Dermis microvascular lymphatic vessel endothelial cell (primary cell): ENCODE results near the gene TWIST2. TPM values are rescaled to one million over a fixed set of nuclear protein-coding genes. Genes with fewer than 3 reads are reported as not detected.

Source experiments
- DNase-seq, 2 donors: peaks; one replicate each; pipeline versions ENCODE4 v3.0.0 to v3.0.0-alpha.2; 2010; ENCODE audit warnings: low read depth in 2 of 2
- total RNA-seq: library from RNA; depleted of rRNA; stranded (reverse); fragments of >200 nt; gene quantifications from 2 replicates; pipeline ENCODE4 v1.2.1, GENCODE V29; 2014

The TWIST2 gene
- total RNA-seq, 1 donor from 2014 or later, result not detected

DNA sequence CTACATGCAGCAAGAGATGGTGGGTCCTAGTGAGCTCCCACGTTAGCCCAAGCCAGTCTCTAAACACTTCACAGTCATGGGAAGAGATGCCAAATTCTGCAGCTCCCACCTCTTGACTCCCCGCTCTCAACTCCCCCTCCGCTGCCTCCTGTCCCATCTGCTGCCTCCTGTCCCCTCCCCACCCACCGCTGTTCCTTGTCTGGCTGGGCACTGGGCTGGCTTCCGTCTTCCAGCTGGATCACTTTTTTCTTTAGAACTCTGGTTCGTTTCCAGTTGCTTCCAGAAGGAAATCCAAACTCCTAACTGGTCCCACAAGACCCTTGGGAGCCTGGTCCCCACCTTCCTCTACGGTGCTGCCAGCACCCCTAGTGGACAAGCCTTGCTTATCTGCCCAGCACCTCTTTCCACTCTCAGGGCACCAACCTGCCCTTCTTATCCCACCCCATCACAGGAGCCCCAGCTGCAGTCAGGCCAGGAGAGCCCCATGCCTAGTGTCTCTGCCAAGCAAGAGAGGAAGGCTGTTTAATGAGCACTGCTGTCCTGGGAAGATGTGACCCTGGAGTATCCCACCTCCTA, 12.1 kb upstream of the TWIST2 start:
- DNase-seq, result no peak

DNA sequence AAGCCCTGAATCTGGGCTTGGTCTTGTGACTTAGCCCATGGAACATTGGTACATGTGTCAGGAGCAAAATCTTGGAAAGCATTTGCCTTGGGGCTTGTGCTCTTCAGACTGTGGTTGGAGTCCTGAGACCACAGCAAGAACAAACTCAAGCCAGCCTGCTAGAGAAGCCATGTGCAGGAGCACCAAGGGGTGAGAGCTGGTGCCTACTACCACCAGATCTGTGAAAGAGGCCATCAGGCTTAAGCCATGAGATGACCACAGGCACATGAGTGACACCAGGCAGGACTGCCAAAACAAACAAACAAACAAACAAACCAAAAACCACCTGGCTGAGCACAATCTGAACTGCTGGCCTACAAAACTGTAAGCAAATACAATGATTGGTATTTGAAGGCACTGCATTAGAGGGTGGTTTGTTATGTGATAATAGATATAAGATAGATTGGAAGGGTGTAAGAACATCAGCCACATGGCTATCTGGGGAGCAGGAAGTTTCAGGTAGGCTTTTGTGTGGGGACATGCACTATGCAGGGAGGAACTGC, 9.0 kb upstream of the TWIST2 start:
- DNase-seq, result no peak

DNA sequence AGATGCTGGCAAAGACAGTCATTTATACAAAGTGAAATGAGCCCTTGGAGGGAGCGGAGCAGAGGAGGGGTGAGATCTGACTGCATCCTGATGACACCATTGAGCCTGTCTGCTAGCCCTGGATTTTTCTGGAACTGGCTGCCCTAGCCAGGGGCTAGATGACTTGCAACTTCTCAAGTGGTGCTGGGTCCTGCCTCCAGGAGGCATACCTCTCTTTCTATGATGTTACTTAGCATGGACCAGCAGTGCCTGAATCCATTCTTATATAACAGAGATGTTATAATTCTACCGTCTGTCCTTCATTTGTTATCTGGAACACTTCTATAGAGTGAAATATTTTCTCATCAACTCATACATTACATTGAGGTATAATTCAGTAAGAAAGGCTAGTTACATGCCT, 8.5 kb upstream of the TWIST2 start:
- peak in 1 of 2 donors; percentile 34 for DNase-seq

DNA sequence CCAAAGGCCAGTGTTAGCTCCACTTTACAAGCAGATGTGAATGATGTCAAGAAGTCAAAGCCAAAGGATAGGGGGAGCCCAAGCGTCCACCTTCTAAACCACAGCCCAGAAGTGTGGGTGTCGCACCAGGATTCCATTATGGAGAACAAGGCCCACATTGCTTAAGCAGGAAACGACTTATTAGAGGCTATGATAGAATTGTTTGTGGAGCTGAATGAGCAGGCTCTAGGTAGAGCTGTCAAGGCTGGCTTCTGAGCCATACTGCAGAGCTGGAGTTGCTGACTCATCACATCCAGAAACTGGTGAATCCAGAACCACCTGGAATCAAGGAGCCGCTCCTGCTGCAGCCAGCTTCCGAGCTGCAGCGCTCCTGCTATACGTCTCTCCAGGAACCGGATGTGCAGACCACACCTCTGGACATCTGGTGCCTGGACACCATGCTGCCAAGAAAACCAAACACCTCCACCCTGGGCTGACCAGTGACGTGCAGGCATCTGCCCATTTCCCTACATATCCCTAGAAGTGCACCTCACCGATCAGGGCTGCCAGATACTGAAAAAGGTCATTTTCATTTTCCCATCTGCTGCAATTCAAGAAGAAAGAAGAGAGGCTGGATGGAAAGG, 6.2 kb upstream of the TWIST2 start:
- no peak for DNase-seq

DNA sequence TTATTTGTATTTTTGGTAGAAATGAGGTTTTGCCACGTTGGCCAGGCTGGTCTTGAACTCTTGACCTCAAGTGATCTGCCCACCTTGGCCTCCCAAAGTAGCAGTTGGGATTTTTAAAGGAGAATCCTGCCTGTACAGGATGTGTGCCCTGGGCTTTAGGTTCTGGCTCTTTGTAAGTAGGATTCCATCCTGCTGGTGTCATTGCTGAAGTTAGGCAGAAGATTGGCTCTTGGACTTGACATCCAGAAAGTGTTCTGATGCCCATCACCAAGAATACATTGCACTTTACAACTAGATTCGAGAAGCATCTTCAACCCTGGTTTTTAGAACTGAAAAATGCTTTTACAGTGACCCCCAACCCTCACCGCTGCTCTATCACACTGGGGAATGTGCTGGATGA, 4.4 kb upstream of the TWIST2 start:
- DNase-seq, result no peak

DNA sequence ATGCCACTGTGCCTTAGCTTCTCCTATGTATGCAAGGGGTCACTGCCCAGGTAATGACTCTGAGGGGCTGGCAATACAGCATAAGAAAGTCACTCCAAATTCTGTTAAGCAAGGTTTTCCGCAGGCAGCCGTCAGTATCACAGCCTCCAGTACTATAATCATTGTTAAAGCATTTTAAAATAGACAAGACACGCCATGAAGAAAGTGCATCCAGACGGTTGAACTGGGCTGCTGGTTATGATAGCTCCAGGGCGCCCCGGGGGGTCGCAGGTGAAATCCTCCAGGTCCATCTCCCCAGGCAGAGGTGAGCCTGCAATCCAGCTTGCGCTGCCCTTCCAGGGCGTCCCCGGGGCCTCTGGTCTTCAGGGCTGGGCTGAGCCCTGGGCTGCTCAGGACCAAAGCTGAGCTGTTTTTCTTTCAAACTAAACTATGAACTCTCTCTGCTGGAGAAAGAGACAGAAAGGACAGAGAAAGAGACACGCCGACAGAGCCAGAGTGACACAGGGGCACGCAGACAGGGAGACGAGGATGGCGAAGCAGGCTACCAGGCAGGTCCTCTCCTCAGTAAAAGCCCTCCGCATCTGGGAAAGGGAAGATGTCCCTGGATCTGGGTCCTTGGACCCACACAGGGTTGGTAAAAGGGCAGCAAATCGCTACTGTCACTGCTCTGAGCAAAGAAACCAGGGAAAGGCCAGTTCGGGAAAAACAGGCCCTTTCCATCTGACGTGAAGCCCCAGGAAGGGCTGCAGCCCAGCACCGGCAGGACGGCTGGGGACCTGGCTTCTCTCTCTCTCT, 2.1 kb upstream of the TWIST2 start:
- DNase-seq, result no peak

DNA sequence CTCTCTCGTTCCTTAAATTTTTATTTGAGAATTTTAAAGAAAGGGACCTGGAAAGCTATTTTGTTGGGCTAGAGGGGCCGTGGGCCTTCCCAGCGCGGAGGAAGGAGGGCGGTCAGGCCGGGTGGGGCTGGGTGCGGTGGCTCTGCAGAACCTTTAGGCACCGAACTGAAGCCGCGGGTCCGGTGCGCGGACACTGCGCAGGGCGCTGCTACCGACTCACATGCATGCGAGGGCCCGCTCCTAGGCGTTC, 1.6 kb upstream of the TWIST2 start:
- DNase-seq, result no peak

DNA sequence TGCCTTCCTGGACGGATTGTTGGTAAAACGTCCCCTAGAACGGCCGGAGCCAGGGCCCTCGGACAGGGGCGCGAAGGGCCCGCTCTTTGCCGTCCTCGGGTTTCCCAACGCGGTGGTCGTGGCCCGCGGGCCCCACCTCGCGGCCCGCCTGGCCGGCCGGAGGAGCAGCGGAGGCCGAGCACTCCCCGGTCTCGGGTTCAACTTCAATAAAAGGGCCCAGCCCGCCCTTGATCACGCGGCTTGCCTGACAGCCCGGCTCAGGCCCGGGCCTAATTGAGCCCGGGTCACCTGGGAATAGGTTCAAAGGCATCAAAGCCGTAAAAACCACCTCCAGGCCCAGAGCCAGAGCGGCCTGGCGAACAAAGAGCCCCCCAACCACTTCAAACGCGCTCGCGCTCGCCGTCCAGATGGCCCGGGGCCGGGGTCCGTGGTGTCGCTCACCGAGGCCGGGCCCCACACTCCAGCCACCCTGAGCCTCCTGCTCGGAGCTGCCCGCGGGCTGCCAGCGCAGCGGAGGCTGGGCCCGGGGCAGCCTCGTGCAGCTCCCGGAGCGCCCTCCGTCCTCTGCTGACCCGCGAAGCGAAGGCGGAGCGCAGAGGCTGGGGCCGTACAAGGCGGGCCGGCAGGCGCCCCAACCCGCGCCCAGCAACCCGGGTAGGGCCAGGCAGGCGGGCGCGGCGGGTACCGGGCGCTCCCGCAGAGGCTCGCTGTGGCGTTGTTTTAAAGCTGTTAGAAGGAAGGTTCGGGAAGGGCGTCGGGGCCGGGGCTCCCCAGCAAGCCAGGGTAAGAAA, 1.1 kb upstream of the TWIST2 start:
- no peak for DNase-seq

DNA sequence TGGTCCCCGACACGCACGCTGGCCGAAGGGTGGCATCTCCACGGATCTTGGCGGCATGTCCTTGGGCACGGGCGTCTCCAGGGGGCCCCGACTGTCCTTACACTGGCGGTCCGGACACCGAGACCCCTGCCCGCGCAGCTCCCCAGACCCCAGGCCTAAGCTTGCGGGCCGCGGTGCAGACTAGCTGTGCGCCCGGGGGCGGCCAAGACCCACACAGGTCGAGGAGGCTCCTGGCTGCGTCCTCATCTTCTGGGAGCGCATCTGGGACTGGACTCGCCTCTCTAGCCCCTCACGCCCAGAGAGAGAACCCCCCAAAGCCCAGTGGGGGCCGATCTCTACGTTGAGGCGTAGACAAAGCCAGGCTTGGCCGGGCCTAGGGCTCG, 475 bp upstream of the TWIST2 start:
- no peak for DNase-seq

DNA sequence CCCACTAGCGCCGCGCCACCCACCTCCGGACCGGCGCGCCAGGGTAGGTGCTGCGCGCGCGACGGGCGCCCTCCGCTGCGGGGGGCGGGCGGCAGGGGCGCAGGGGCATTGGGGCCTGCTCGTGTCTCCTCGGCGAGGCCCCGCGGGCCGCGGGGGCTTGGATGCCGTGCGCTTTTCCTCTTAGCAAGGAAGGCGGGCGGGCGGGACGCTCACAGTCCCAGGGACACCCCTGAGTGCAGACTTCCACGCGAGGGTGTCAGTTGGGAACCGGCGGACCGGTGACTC, 748 bp downstream of the TWIST2 start:
- DNase-seq, result no peak

DNA sequence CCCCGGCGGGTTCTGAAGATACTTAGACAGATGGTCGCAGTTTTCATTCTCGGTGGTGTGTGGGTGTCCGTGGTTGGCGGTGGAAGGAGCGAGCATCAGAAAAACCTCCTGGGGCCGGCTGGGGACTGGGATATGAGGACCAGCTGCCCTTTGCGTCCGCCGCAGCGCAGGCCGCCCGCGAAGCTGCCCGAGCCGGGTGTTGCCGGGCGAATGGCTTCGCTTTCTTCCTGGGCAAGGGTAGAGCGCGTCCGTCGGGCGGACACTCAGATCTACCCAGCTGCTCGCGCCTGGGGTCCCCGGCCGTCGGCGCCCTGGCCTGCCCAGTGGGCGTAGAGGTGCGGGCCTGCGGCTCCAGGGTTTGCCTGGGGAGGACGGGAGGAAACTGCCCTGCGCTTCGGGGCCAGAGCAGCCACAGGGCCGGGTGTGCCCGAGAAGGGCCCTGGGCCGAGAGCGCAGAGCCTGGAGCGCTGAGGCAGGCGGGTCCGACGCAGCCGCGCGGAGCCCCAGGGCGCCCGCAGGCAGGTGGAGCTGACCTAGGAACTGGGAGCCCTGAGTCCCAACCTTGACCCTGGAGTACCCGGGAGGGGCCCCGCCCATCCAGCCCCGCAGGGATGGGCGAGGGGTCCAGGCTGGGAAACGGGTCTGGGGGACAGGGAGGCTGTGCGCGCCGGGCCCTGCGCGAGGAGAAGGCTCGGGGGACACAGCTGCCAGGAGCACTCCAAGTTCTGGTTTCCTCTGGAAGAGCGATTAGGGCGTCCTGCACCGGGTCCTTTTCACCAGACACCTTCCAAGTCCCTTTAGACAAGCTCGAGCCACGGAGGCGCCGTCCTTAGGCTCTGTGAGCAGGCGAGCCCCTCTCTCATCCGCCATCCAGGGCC, 1.3 kb downstream of the TWIST2 start:
- no peak for DNase-seq

DNA sequence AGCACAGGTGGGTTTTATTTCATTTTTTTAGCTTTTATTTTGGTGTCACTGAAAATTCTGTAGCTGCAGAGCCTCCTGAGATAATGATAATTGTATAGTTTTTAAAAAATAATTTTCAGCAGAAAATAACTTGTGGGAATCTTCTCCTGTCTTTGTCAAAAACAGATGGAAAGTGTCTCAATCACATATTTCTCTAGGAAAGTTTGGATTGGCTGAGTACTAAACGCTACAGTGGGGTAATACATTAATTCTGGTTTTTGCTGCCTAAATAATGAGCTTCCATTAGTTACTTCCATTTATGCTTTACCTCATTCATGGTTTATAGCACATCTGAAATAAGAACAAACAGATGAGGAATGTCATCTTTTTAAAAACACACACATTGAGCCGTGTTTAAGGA, 2.2 kb downstream of the TWIST2 start:
- no peak for DNase-seq

DNA sequence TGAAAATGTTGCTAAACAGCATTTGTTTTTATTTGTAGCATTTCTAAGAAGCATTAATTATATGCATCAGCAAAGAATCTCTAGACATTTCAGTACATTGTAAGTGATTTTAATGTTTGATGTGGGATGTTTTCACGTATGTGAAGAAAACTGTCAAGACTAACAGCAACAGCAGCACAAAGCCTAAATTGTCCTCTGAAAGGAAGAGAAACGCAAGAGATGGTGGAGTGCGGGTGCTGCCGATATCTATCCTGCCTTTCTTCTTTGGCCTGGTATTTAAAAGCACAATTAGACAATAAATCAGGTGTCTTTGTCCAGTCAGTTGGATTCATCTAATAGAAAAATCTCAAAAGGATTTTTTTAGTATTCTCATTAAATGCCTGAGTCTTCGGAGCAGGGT, 3.1 kb downstream of the TWIST2 start:
- no peak for DNase-seq

DNA sequence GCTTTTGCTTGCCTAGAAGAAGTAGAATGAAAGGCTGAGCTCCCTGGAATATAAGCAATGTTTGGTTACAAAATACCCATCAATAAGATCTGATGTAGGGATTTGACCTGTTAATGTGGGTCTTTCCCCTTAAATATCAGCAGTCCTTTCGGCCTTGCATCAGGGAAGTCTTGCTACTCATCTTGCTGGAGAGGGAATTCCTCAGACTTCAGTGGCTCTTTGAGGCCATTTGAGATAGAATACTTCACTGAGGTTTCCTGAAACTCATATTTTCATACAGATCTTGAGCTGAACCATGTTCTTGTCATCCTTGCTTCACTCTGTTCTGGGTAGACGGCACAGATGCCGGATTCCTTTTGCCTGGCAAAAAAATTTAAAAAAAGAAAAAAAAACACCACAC, 3.9 kb downstream of the TWIST2 start:
- DNase-seq, result no peak

DNA sequence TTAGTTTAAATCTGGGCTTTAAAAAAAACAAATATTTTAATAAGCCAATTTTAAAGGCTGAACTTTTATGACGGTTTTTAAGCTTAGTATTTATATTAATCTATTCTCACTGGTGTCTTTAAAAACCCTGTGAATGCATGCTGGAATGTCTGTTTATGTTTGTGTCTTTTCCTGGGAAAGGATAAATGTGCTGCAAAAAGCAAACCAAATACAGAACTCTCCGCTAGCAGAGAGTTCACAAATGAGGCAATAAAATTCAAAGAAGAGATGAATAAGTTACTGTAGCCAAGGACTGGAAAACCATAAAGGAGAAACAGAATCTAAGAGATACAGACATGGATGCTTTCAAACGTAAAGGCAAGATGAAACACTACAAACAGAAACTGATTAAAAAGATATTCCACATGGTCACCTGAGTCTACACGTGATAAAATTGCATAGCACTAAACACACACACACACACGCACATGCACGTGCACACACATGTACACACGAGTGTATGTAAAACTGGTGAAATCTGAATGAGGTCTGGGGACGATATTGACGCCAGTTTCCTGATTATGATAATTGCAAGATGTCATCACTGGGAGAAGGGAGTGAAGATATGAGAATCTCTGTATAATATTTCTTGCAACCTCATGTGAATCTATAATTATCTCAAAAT, 4.5 kb downstream of the TWIST2 start:
- DNase-seq, result no peak

DNA sequence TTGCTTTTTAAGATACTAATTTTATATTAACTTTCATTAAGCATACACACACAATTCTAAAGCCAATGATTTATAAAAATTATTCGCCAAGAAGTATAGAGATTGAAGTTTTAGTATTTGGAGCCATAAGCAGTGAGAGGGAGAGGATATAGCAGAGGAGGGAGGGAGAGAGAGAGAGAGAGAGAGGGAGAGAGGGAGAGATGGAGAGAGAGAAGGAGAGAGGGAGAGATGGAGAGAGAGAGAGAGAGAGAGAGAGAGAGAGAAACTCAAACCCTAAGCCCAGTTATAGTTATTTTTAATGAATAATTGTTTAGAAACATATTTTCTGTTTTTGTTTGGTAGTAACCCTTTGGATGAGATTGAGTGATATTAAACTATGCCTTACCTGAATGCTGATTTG, 5.3 kb downstream of the TWIST2 start:
- no peak for DNase-seq

DNA sequence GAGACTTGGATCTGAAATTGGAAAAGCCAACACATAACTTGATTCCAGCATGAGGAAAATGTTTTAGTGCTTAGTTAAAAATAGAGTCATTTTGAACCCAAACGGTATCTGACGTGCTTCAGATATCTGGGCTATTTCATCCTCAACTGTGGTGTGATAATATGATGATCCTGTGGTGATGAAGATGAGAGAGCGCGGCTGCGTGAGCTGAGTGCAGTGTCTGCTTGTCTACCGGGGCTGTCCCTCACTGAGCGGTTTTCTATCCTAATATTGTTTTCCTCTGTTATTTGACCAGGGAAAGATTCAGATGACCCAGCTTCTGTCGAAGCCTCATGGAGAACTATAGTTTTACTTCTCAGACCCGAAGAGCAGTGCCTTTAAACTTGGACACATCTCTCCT, 5.8 kb downstream of the TWIST2 start:
- no peak for DNase-seq

DNA sequence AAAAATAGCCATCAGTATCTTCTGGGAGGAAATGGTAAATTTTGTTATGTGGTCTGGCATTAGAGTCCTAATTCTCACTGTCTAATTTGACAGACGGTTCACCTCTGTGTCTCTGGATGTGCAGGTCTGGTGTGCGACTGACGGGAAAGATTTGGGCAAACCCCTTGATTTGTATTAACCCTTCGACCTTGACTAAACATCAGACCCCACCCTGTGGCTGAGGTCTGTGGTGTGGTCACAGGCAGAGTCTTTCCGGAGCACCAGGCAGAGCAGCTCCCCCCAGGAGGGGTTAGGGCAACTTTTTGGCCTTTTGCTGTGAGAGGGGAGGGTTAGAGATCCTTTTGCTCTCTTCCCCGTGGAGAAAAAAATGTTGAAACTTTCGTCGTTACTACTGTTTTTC, 6.4 kb downstream of the TWIST2 start:
- no peak for DNase-seq

DNA sequence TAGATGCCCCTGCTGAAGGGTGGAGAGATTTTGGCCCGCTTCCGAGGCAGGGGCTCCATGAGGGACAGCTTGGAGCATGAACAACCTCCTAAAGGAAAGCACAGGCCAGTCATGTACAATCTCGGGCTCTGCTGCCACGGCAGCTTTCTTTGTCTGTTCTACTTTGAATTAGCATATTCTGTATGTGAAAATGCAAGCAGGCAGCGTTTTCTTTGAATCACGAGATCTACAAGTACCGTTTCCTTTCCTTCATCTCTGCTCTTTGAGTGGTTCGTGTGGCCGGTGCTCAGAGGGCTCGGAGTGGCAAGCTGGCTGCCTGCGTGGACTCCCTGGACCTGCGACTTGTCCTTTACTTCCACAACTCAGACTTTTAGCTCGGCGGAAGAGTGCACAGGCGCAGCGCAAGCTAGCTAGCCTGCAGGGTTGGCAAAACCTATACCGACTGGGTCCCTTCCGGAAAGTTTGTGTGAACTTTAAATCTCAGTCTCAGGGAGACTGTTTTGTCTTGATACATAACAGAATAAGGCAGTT, 6.9 kb downstream of the TWIST2 start:
- no peak for DNase-seq

DNA sequence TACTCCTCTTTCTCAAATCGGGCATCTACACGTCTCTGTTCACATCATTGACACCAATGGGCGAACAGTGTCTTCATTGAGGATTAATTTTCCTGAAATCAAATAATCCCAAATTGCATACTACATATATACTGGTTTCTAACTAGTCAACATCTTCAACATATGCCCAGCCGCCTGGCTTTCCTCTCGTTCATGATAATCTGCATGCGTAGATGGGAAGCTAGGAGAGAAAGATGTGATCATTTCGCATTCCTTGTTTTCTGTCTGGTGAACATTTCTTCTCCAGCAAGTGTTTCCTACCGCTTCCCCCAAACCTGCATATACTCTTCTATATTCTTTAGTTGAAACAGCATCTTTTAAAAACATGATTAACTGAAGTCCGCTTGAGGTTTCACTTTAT, 7.4 kb downstream of the TWIST2 start:
- DNase-seq, result no peak
